COLO829 (cell line): ENCODE measurements around the gene ACSBG1.

ENCODE experiments used
- DNase-seq: peaks from one replicate; pipeline ENCODE4 v3.0.0; 2012; ENCODE audit warnings: low spot score

ACSBG1 gene

DNA sequence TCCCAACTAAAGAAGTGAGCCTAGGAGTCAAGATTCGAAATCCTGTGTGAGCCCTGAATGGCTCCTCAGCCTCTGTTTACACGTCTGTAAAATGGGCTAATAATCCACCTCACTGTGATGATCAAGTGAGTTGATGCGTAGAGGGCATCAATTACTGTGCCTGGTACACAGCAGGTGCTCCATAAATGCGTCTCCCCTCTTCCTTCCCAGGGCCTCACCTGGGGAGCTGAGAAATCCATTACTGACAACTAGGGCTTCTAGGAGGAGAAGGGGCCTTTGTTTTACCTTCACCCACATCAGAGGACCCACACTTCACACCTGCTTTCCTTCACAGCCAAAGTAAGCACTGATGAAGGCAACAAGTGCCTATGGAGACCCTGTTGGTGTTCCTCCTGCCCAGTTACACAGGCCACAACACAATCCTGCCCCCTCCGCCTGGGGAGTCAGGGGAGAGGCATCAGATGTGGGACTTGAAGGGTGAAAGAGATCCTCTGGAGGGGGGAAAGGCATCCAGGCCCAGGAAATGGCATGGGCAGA is 104.5 kb downstream of the ACSBG1 start:
- DNase-seq: no peak

DNA sequence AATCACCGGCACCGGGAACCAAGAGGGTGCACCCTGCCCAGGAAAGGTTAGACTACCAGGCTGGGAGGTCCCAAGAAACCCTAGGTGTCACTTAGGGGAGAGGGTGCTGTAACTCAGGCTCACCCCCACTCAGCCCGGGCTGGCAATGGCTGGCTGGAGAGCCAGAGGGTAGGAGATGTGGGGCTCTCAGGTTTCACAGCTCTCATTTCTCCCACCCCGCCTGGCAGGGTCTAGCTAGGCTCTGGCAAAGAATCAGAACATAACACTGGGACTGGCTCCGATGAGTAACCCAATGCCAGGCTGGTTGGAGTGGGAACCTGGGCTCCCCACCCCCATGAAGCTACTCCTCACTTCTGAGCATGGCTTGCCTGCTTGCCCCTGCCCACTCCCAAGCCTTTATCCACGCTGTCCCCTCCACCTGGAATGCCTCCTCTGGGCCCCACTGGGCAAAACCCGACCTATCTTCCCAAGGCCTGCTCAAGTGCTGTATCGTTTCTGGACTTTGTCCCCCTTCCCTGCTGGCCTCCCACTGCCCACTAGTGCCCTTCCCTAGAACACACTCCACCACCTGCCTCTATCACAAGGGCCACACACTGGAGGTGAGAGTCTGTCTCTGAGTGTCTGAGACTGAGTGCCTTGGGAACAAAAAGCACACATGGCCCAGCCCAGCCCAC is 105.2 kb downstream of the ACSBG1 start:
- no peak for DNase-seq

DNA sequence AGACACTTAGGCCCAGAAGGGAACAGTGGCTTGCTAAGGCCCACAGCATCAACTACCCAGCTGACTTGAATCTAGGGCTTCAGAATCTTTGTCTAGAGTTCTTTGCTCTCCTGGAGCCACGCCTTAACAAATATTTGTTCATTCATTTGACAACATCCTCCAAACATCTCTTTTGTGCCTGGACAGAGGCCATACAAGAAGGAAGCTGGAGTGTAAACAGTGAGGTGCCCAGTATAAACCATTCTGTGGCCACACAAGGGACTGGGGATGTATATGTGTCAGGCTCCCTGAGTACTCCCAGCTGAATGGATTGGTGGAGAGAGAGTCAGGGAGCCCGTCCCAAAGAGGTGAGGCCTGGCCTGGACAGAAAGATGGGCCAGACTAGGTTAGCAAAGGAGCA is 106.5 kb downstream of the ACSBG1 start:
- DNase-seq: no peak

DNA sequence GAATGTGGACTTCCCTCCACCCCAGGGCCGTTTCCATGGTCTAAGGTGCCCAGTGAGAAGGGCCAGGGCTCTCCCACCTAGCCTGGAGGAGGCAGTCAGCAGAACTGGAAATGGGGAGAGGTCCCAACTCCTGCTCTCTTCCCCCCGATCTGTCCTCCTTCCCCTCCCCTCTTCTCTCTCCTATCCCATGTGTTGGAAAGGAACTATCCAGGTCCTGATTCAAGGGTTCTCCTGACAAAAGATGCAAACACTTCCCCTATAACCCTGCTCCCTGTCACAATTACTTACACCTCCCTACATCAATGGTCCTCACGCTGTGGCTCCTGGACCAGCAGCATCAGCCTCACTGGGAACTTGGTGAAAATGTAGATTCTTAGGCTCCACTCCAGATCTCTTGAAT is 109.1 kb downstream of the ACSBG1 start:
- DNase-seq: no peak

DNA sequence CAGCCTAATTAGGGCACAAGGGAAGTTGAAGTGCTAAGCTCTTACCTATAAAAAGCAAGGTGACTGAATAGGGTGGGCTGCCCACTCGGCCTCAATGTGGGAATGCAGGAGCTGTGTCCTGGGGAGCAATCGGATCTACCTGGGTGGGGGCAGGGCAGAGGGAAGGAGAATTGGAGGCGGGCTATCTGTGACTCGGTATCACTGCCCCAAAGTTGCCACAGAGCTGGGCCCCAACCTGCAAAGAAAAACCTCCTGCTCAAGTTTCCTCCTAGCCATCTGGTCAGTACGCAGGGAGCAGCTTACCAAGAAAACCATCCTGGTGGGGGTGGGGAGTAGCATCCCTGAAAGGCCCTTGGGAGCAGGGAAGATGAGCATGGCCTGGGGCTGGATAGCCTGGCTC is 113.8 kb downstream of the ACSBG1 start:
- no peak for DNase-seq
